A549 (cell line): ENCODE data around the gene NRG3. TPM values are rescaled to one million over a fixed set of nuclear protein-coding genes. Genes with fewer than 3 reads are reported as not detected.

Experiments used
- ATAC-seq, 2 experiments: fragments of 200-7000 bp in 1 of 2; fragments of >200 bp in 1 of 2; cut with Nextera tagmentation in 1 of 2; cut with Tn5 transposase in 1 of 2; 3 replicates each; pipeline versions ENCODE4 v1.8.0 to v1.9.1; 2018 to 2020; ENCODE audit warnings: mild to moderate bottlenecking in 1 of 2, moderate library complexity in 1 of 2
- CTCF ChIA-PET: fragments of 300-600 bp; sonication (Branson Sonifier 250); formaldehyde crosslinking; extraction: SDS; loops from one replicate; lab custom pipeline; 2021; ENCODE audit warnings: antibody characterized with exemption, inconsistent platforms; lab: Yijun Ruan, JAX
- POLR2A ChIA-PET: fragments of 350-600 bp; formaldehyde crosslinking; extraction: SDS; loops from one replicate; lab custom pipeline; 2021; ENCODE audit warnings: antibody characterized with exemption, inconsistent platforms; lab: Yijun Ruan, JAX
- DNase-seq, 2 experiments: peaks; one replicate each; pipeline versions ENCODE4 v3.0.0 to v3.0.0-alpha.2; 2011 to 2016; ENCODE audit warnings: low read depth in 1 of 2, low spot score in 1 of 2
- FAIRE-seq: peaks from 2 replicates; lab custom pipeline; 2011; peaks lifted over from hg19 to GRCh38; lab: Jason Lieb, UNC
- H3K27ac ChIP-seq, 2 experiments: fragments of >200 bp; sonication (Bioruptor Twin); formaldehyde crosslinking; 3 replicates each; pipeline ENCODE4 v1.5.1; 2016 to 2017
- H3K4me1 ChIP-seq: fragments of >200 bp; sonication (Bioruptor Twin); formaldehyde crosslinking; 3 replicates; pipeline ENCODE4 v1.6.1; 2016
- H3K4me2 ChIP-seq: fragments of >200 bp; sonication (Bioruptor Twin); formaldehyde crosslinking; 3 replicates; pipeline ENCODE4 v1.6.1; 2016
- H3K4me3 ChIP-seq: fragments of >200 bp; sonication (Bioruptor Twin); formaldehyde crosslinking; 3 replicates; pipeline ENCODE4 v1.5.1; 2016
- H3K9me3 ChIP-seq: fragments of >200 bp; sonication (Bioruptor Twin); formaldehyde crosslinking; 3 replicates; pipeline ENCODE4 v1.6.1; 2016
- BHLHE40 ChIP-seq: IDR thresholded peaks from 2 replicates; pipeline ENCODE4 v1.6.1; 2012; ENCODE audit warnings: low read depth, low read length, inconsistent platforms
- CHD2 ChIP-seq: fragments of 150-350 bp; IDR thresholded peaks from 2 replicates; pipeline ENCODE4 v1.6.1; 2014; ENCODE audit warnings: low read length; ENCODE audit not compliant: partially characterized antibody
- EHF ChIP-seq: fragments of 250-450 bp; sonication (Bioruptor Pico); IDR thresholded peaks from 2 replicates; pipeline ENCODE4 v1.5.0; 2020; ENCODE audit warnings: mild to moderate bottlenecking
- EHMT2 ChIP-seq: fragments of 200-600 bp; sonication (generic); IDR thresholded peaks from 2 replicates; pipeline ENCODE4 v1.6.1; 2016; ENCODE audit warnings: antibody characterized with exemption, low read depth, mild to moderate bottlenecking, moderate library complexity
- FOSL2 ChIP-seq, 2 experiments: fragments of 450-650 bp in 1 of 2; fragments of >200 bp in 1 of 2; sonication (Bioruptor Twin) in 1 of 2; formaldehyde crosslinking; IDR thresholded peaks; 2 replicates each; pipeline versions ENCODE4 v1.5.0 to v1.6.1; 2016 to 2020; ENCODE audit warnings: mild to moderate bottlenecking in 1 of 2, moderate library complexity in 1 of 2
- HOXA7 ChIP-seq: fragments of 250-450 bp; sonication (Bioruptor Pico); IDR thresholded peaks from 2 replicates; pipeline ENCODE4 v1.5.0; 2020; ENCODE audit warnings: mild to moderate bottlenecking, moderate library complexity
- MAZ ChIP-seq: fragments of 150-350 bp; IDR thresholded peaks from 2 replicates; pipeline ENCODE4 v1.6.1; 2014; ENCODE audit warnings: antibody characterized with exemption, low read depth, low read length, borderline replicate concordance
- NPAS2 ChIP-seq: fragments of 250-450 bp; sonication (Bioruptor Pico); IDR thresholded peaks from 2 replicates; pipeline ENCODE4 v1.8.0; 2022; ENCODE audit warnings: mild to moderate bottlenecking, moderate library complexity, borderline replicate concordance
- PBX3 ChIP-seq: IDR thresholded peaks from 2 replicates; pipeline ENCODE4 v1.6.1; 2012
- RAD21 ChIP-seq, 2 experiments: fragments of >200 bp in 1 of 2; sonication (Bioruptor Twin) in 1 of 2; formaldehyde crosslinking in 1 of 2; IDR thresholded peaks in 1 of 2; conservative IDR thresholded peaks in 1 of 2; 2 replicates in 1 of 2; 3 replicates in 1 of 2; pipeline ENCODE4 v1.6.1; 2012 to 2018; ENCODE audit warnings: inconsistent platforms in 1 of 2
- RCOR1 ChIP-seq: fragments of 150-350 bp; IDR thresholded peaks from 2 replicates; pipeline ENCODE4 v1.6.1; 2014; ENCODE audit warnings: antibody characterized with exemption, low read length, low read depth
- REST ChIP-seq: fragments of 200-600 bp; sonication (generic); IDR thresholded peaks from 2 replicates; pipeline ENCODE4 v1.6.1; 2016; ENCODE audit warnings: antibody characterized with exemption, mild to moderate bottlenecking, moderate library complexity
- RNF2 ChIP-seq: fragments of 200-600 bp; sonication (generic); IDR thresholded peaks from 2 replicates; pipeline ENCODE4 v1.6.1; 2016; ENCODE audit warnings: low read depth, mild to moderate bottlenecking, antibody characterized with exemption, moderate library complexity, borderline replicate concordance
- USF2 ChIP-seq: fragments of 450-650 bp; IDR thresholded peaks from 2 replicates; pipeline ENCODE4 v1.6.1; 2014; ENCODE audit warnings: antibody characterized with exemption
- ZNF302 ChIP-seq: fragments of 250-450 bp; sonication (Bioruptor Pico); IDR thresholded peaks from 2 replicates; pipeline ENCODE4 v1.9.0; 2021; ENCODE audit warnings: inconsistent platforms, mild to moderate bottlenecking, moderate library complexity
- WGBS: methylation state at CpG from one replicate; pipeline ENCODE4 v1.1.6; 2017; ENCODE audit errors: missing lambda C conversion rate; 5-methylcytosine and 5-hydroxymethylcytosine counted together
- polyA minus RNA-seq: library from RNA; depleted of rRNA, polyadenylated mRNA; stranded (reverse); fragments of >200 nt; gene quantifications from 2 replicates; pipeline ENCODE4 v1.2.3, GENCODE V29; 2011; rRNA and poly(A)+ RNA removed
- polyA plus RNA-seq, 4 experiments: library from polyadenylated mRNA; depleted of rRNA in 3 of 4; stranded (reverse); fragments of >200 nt; fragmentation: RNase III in 1 of 4; extraction: RNeasy Plus Mini Kit Qiagen cat#74134 plus additional on column Dnase treatment in 1 of 4; gene quantifications; 2 replicates in 3 of 4; 3 replicates in 1 of 4; pipeline ENCODE4 v1.2.3, GENCODE V29; 2011 to 2017

Gene NRG3
- polyA plus RNA-seq (2011; rRNA removed): not detected in 2 replicates
- polyA plus RNA-seq (2012; cell fraction: cytosol; rRNA removed): not detected in 2 replicates
- not detected in 2 replicates for polyA plus RNA-seq (2012; cell fraction: nucleus; rRNA removed)
- not detected in 3 replicates for polyA plus RNA-seq (2017; fragmentation: RNase III; extraction: RNeasy Plus Mini Kit Qiagen cat#74134 plus additional on column Dnase treatment)
- polyA minus RNA-seq: not detected in 2 replicates

GRCh38 chr10:81874875-81875466, at the start of gene NRG3:
TSS of gene NRG3 (plus strand) at chr10:81875194.
- TF ChIP-seq ZNF302 (CRISPR knock-in tag) (no peak), CHD2 (no peak)
- no peak for DNase-seq
- ChIA-PET POLR2A (no interaction called here), CTCF (no interaction called here)
- H3K4me3 ChIP-seq: peak within 1 kb of the TSS; percentile 40
- H3K9me3 ChIP-seq: no peaks in the 10 kb centered on the region
- H3K27ac ChIP-seq: no peak within 1 kb of the TSS
- H3K4me2 ChIP-seq: peak within 1 kb of the TSS; percentile 75
- no peaks in the 10 kb centered on the region for H3K4me1 ChIP-seq
- WGBS: no CpG with 5 or more reads among the region's 95 CpGs
- ATAC-seq: peak; percentile 30 to 43; a peak in 4 of 6 replicates
- FAIRE-seq: no peak

GRCh38 chr10:81828251-81828650, 46.7 kb upstream of the NRG3 start:
- no peaks in the 10 kb centered on the region for H3K4me1 ChIP-seq
- no peak overlapping the region for H3K4me3 ChIP-seq
- H3K9me3 ChIP-seq: no peaks in the 10 kb centered on the region; the same call in 2 of the 3 replicates
- no peak for ATAC-seq
- TF ChIP-seq RCOR1 (no peak), MAZ (no peak), NPAS2 (no peak)
- ChIA-PET CTCF (no interaction called here), POLR2A (no interaction called here)
- WGBS: 3% methylated on average over 4 of the region's 4 CpGs
- FAIRE-seq: no peak
- no peak for DNase-seq
- no peak overlapping the region for H3K27ac ChIP-seq
- H3K4me2 ChIP-seq: no peak overlapping the region

- no peaks in the 10 kb centered on the region for H3K4me1 ChIP-seq
- ATAC-seq (no peak), FAIRE-seq (no peak), DNase-seq (no peak)
- H3K4me3 ChIP-seq: no peak overlapping the region
- 32% methylated on average over 14 of the region's 15 CpGs for WGBS
- TF ChIP-seq USF2: no peak
- no peak for TF ChIP-seq RCOR1
- TF ChIP-seq EHF: no peak
- no peak for TF ChIP-seq FOSL2 (IDR thresholded peaks at IDR 0.05)
- TF ChIP-seq FOSL2 (CRISPR knock-in tag; IDR thresholded peaks at IDR 0.05): no peak
- no peak for TF ChIP-seq RAD21 (conservative IDR thresholded peaks at IDR 0.05 in 1 of 2, IDR thresholded peaks at IDR 0.05 in 1 of 2)
- TF ChIP-seq PBX3: no peak
- TF ChIP-seq REST: no peak
- no peak for TF ChIP-seq RNF2
- TF ChIP-seq EHMT2: no peak
- TF ChIP-seq HOXA7 (CRISPR knock-in tag): no peak
- no peak for TF ChIP-seq BHLHE40
- ChIA-PET CTCF (no interaction called here), POLR2A (no interaction called here)
- H3K27ac ChIP-seq: no peak overlapping the region
- H3K4me2 ChIP-seq: no peak overlapping the region
- no peaks in the 10 kb centered on the region; the same call in 2 of the 3 replicates for H3K9me3 ChIP-seq
Observed at GRCh38 chr10:81831060-81831459, 43.9 kb upstream of the NRG3 start.
